Cerebellar cortex (tissue), 1 donor: ENCODE measurements around the gene DNA2.

Experiments
- DNase-seq: peaks from one replicate; pipeline ENCODE4 v3.0.0-alpha.2; 2015; ENCODE audit warnings: low spot score

DNA2 gene

DNA sequence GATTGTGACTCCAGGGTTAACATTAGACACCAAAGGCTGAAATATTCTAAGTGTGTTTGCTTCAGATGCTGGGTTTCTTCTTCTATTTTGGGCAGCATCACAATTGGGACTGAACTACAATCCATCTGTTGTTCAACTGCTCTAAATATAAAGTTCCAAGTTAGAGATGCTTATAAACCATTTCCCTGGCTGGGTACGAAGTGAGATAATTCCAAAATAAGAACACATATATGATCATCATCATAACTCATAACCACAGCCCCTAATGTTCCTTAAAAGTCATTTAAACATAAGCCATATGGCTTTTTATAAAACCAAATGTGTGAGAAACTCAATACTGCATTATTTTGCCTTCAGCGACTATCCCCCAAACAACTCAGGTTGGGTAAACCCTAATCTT, 28.8 kb downstream of the DNA2 start:
- DNase-seq = no peak

DNA sequence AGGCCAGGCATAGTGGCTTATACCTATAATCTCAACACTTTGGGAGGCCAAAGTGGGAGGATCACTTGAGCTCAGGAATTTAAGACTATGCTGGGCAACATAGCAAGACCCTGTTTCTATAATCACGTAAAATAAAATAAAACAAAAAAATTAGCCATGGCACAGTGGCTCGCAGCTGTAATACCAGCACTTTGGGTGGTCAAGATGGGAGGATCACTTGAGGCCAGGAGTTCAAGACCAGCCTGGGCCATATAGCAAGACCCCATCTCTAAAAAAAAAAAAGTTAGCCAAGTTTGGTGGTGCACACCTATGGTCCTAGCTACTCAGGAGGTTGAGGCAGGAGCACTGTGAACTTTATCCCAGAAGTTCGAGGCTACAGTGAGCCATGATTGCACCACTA, 30.9 kb downstream of the DNA2 start:
- no peak for DNase-seq

DNA sequence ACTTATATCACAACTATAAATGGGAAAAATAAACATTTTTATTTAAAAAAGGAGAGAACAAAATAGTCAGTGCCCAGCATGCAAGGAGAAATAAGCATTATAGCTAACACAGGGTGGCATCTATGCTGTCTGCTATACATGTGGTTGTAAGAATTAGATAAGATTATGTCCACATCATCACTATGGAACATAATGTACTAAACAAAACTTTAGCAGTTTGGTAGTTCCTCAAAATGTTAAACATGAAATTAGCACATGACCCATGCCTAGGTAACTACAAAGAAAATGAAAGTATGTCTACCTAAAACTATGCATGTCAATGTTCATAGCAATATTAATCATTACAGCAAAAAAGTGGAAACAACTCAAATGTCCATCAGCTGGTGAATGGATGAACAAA, 36.0 kb downstream of the DNA2 start:
- DNase-seq = no peak

DNA sequence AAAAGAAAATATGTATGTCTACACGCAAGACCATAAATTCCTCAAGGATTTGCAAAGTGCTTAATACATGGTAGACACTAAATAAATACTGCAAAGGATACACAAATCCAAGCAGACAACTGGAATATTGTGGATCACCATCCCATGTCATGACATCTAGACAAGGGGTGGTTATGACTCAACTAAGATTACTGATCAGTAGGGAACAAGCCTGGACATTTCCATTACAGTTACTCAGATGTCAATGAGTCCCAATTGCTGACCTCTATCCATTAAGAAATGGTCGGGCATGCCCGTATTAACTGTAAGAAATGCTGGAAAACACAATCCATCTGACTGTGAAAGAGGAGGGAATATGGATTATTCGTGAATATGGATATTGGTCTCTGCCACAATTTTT, 37.1 kb downstream of the DNA2 start:
- DNase-seq = no peak

DNA sequence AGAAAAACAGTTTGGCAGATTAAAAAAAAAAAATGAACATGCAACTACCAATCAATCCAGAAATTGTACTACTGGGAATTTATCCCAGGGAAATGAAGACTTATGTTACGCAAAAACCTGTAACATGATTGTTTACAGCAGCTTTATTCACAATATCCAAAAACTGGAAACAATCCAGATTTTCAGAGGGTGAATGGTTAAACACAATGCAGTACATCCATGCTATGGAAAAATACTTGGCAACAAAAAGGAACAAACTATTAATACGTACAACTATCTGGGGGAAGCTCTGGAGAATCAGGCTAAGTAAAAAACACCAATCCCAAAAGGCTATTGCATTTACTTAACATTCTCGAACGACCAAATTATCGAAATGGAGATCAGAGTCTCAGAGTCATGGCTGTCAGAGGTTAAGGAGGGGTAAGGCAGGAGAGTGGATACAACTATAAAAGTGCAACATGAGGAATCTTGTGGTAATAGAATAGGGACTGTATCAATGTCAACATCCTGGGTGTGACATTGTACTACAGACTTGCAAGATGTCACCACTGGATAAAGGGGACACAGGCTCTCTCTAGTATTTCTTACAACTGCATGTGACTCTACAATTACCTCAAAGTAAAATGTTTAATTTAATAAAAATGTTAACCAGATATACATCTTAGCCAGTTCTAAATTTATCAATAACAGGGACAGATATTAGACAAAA, 43.2 kb downstream of the DNA2 start:
- no peak for DNase-seq

DNA sequence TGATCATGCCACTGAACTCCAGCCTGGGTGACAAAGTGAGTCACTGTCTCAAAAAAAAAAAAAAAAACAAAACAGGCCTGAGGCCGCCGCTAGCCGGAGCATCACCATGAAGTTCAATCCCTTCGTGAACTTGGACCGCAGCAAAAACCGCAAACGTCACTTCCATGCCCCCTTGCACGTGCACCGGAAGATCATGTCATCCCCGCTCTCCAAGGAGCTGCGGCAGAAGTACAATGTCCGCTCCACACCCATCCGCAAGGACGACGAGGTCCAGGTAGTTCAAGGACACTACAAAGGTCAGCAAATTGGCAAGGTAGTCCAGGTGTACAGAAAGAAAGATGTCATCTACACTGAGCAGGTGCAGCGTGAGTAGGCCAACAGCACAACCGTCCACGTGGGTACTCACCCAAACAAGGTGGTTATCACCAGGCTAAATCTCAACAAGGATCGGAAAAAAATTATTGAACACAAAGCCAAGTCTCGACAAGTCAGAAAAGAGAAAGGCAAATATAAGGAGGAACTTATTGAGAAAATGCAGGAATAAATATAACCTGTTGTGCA, 47.2 kb downstream of the DNA2 start:
- DNase-seq = no peak

DNA sequence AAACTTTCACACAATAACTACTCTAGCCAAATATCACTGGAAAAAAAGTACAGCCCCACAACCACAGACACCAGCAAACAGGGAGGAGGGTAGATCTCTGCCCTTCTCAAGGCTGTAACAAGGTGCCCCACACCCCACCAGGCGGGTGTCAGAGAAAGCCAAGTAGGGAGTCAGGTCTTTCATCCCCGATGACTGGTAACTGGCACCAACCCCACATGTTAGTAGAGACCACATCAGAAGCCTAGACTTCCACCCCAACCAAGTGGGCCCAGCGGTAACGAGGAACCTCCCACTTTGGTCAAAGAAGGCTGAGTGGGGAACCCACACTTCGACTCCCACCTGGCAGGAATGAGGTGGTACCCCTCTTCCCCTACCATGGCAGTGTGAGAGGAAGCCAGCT, 48.3 kb downstream of the DNA2 start:
- DNase-seq = no peak

DNA sequence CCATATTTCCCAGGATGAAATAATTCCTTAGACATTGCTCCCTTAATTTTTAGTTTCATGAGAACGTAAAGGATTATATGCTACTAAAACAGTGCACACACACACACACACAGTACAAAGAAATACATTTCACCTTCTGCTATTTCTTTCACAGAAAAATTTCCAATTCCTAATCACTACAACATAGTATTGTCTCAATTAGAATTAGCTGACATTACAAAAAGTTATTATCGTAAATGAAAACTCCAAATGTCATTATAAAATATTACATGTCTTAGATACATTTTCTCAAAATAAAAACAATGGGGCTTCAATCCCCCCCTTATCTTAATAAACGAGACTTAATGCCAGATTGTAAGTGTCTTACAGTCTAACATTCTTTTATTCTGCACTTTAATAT, 52.4 kb downstream of the DNA2 start:
- no peak for DNase-seq

DNA sequence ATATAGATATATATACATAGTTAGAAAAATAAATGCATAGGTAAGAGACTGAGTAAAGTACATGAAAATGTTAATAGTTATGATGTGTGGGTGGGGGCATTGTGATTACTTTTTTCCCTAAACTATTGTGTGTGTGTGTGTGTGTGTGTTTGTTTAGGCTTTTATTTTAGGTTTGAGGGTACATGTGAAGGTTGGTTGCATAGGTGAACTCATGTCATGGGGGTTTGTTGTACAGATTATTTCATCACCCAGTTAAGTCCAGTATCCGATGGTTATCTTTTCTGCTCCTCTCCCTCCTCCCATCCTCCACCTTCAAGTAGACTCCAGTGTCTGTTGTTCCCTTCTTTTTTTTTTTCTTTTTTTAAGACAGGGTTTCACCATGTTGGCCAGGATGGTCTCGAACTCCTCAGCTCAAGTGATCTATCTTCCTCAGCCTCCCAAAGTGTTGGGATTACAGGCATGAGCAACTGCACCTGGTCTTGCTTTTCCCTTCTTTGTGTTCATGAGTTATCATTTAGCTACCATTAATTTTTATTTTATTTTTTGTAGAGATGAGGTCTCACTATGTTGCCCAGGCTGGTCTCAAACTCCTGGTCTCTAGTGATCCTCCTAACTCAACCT, 62.8 kb downstream of the DNA2 start:
- no peak for DNase-seq

DNA sequence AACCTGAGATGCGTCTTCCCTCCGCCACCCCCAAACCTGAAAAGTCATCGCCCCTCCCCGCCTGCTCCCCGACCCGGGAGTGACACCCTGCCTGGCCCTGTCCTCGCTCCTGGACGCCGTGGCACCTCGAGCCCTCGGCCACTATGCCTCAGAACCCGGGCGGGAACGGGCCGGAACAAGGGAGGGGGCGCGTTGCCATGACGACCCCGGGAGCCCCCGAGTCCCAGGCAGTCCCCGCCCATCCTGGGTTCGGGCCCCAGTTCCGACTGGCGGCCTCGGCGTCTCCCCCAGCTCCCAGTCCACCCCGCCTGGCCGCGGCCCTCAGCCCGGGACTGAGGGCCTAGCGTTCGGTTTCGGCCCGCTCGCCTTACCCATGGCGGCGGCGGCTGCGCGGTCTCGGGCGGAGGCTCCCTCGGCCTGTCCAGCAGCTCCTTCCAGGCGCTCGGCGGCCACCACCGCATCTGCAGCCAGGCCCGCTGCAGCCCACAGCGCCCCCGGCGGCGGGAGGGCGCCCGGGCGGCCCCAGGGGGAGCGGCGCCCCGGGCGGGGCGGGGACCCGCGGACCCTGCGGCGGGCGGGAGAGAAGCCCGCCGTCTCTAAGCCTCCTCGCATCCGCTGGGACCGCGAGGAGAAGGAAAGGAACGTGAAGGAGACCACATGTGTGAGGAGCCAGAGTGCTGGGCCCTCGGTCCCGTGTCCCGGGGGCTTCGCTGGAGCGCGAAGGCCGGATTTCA, 64.8 kb downstream of the DNA2 start, which contains the start of gene RUFY2:
Gene RUFY2, minus strand, starts transcription at position 463 of the 734 bp plus-strand sequence. Its CDS starts 88 bp downstream, at position 375.
- DNase-seq = peak; percentile 73

DNA sequence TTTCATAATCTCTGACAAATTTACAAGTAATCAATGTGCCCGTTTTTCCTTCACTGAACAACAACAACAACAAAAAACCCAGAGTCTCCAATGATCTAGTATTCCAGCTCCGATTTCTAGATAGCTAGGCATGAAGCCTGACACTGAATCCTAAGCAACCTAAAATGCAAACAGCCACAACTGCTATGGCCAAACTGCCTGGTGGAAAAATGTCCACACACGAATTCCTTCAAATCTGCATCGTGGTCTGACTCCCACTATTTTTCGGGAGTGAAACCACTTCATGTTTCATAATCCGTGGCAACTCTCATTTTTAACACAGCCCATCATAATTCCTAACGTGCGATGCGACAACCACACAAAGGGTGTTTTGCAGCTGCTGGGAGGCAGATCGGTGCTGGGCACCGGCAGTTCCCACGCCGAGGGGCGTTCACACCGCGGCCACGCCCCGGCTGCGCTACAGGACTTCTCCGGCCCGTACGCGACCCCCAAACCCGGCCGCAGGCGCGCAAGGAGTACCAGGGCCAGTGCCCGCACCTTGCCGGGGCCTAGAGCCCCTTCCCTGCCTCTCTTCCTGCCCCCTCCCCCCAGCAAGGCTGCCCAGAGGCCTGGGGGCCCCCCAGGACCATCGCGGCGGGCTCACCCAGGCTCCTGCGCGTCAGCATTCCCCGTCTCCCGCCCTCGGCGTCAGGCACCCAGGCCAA, 65.5 kb downstream of the DNA2 start:
- peak; percentile 63 for DNase-seq

DNA sequence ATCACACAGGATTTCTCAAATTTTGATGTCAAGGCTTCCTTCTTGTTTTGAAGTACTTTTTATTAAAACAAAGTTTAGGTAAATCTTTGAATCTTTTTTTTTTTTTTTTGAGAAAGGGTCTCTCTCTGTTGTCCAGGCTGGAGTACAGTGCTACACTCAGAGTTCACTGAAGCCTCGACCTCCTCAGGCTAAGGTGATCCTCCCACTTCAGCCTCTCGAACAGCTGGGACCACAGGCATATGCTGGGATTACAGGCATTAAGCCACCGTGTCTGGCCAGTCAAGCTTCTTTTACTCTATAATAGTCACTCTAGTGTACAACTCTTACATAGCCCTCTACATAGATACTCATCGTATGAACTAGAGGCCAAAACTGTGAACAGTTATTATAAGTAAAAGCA, 68.1 kb downstream of the DNA2 start:
- DNase-seq = no peak

DNA sequence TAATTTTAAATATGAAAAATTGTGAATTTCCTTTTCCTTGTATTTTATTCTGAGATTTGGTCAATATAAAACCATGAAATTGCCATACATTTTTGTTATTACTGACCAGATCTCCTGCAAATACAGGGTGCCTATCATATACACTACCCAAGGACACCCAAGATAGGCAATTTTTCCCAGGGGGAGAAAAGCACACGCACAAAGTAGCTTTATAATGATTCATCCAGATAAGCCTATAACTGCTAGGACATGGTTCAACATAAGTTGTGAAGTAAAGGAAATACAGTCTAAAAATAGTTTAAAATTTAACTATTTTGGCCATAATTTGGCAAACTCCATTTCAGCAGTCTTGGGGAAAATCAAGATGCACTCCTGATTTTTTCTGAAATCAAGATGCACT, 69.5 kb downstream of the DNA2 start:
- DNase-seq = no peak

DNA sequence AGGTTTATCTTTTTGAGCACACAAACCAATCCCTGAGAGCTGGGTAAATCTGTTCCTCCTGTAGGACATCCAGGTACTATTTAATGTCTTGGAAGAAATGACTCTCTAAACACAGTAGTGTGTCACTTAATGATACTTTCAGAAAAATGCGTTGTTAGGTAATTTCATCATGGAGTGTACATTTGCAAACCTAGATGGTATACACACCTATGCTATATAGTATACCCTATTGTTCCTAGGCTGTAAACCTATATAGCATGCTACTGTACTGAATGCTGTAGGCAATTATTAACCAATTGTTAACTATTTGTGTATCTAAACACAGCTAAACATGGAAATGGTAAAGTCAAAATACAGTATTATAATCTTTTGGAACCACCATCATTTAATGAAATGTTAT, 74.8 kb downstream of the DNA2 start:
- DNase-seq = no peak

DNA sequence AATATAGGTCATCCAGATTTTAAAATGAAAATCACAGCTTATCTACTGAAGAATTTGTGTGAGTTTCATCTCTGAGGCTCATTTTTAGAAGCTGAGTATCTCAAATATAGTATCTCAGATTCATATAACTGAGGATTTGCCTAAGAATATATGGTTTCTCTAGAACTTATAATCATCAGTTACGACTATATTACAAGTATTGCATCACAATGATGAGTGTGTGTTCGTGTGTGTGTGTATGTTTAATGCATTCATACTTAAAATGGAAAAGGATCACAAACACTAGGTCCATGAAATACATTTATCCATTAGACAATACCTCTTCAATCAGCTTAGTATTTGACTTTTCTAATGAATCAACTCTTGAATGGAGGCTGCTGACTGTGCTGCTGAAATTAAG, 86.0 kb downstream of the DNA2 start:
- DNase-seq = no peak

DNA sequence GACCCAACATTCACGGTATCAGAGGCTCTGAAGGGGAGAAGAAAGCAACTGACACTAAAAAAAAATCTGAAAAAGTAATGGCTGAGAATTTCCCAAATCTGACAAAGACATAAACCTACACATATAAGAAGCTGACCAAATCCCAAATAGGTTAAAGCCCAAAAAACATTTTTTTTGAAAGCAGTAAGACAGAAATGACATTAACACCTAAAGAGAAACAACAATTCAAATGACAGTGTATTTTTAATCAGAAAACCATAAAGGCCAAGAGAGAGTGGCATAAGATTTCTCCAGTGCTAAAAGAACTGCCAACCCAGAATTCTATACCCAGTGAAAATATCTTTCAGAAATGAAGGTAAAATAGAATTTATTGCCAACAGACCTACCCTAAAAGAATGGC, 100.2 kb downstream of the DNA2 start:
- no peak for DNase-seq

DNA sequence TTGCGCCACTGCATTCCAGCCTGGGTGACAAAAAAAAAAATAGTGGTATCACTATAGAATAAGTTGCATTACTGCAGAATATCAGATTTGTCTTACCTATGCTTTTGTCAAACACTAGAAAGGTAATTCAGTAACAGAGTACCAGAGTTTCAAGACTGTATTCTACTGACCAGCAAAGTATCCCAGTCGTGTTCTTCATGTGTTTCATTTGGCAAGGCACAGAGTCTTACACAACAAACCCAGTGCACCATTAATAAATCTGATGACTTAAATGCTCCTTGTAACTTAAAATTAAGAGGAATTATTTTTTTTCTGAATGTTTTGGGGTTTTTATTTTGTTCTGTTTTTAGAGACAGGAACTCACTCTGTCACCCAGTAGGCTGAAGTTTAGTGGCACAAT, 104.7 kb downstream of the DNA2 start:
- DNase-seq = no peak

DNA sequence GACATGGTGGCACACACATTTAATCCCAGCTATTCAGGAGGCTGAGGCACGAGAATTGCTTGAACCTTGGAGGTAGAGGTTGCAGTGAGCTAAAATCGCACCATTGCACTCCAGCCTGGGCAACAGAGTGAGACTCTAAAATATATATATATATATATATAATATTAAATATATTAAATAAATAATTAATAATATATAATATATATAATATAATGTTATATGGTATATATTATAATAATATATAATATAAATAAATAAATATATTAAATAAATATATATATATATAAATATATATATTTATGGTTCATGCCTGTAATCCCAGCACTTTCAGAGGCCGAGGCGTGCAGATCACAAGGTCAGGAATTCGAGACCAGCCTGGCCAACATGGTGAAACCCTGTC, 105.2 kb downstream of the DNA2 start:
- no peak for DNase-seq

DNA sequence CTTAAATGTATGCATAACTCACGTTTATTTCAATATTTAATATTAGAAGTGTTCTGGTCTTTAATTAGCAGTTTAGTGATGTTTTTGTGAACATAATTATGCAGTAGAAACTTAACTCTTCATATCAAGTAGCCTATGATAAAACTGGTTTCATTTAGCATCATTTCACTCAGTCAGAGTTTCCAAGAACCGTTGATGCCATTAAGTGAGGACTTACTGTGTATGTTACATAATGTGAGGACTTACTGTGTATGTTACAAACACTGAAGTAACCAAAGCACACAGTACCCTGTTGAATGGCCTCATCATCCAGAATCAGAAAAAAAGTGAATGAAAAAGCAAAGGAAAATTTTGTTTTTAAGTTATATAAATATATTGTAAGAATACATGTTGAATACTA, 106.2 kb downstream of the DNA2 start:
- no peak for DNase-seq

DNA sequence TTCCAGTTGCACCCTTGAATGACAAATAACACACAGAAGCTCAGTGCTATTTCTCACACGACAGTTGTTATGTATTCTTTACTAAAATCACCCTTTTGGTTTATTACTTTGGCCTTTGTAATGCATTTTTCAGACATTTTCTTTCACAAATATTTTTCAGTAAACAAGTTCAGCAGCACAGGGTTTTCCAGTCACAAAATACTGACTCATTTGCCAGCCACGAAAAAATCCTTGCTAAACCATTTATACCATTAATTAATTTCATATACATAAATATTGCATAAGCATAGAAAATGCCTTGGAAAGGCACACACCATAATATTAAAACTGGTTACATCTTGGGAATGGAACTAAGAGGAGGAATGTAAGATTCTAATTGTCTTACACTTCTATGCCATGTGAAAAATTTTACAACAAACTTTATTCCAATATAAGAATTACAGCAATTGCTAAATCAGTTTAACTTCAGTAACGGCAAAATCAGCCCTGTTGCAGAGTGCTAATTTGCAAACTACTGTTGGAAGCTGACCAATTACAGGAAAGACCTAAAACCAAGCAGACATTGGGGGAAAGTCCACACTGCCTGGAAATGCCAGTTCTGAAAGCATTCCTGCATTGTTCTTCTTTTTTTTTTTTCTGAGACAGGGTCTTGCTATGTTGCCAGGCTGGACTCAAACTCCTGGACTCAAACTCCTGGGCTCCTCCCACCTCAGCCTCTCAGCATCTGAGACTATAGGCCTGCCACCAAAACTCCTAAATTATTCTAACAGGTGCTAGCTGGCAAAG, 107.5 kb downstream of the DNA2 start:
- DNase-seq = no peak
